Measurements from ENCODE around the gene MCF2L.

Gene MCF2L

GRCh38 chr13:113119166-113119821, 150.3 kb downstream of the MCF2L start:
- Histone ChIP-seq H3K4me3 (ENCODE audit: low read length) (no peak overlapping the region), H3K27me3 (ENCODE audit: control insufficient read depth, insufficient read depth, low read length) (no peaks in the 10 kb centered on the region), H3K9ac (ENCODE audit: low read length) (no peak overlapping the region), H3K27ac (ENCODE audit: low read length) (no peak overlapping the region), H3K36me3 (ENCODE audit: control insufficient read depth, low read depth, low read length) (no peaks in the 10 kb centered on the region), H3K4me1 (ENCODE audit: control insufficient read depth, low read depth, low read length) (peaks cover 7% of the 10 kb centered on the region), H3K9me3 (ENCODE audit: control insufficient read depth, low read depth, low read length) (no peaks in the 10 kb centered on the region)

- Histone ChIP-seq H3K36me3 (ENCODE audit: control insufficient read depth, low read depth, low read length) (no peaks in the 10 kb centered on the region), H3K9me3 (ENCODE audit: control insufficient read depth, low read depth, low read length) (no peaks in the 10 kb centered on the region), H3K9ac (ENCODE audit: low read length) (no peak overlapping the region), H3K4me1 (ENCODE audit: control insufficient read depth, low read depth, low read length) (peaks cover 7% of the 10 kb centered on the region), H3K27me3 (ENCODE audit: control insufficient read depth, insufficient read depth, low read length) (no peaks in the 10 kb centered on the region), H3K27ac (ENCODE audit: low read length) (no peak overlapping the region), H3K4me3 (ENCODE audit: low read length) (no peak overlapping the region)
Measured at GRCh38 chr13:113119822-113120189, 150.8 kb downstream of the MCF2L start.

GRCh38 chr13:113120300-113121182, 151.5 kb downstream of the MCF2L start:
- Histone ChIP-seq H3K36me3 (ENCODE audit: control insufficient read depth, low read depth, low read length) (no peaks in the 10 kb centered on the region), H3K9ac (ENCODE audit: low read length) (no peak overlapping the region), H3K27me3 (ENCODE audit: control insufficient read depth, insufficient read depth, low read length) (no peaks in the 10 kb centered on the region)

GRCh38 chr13:113121183-113121927, 152.3 kb downstream of the MCF2L start:
- no peaks in the 10 kb centered on the region for H3K9me3 ChIP-seq (ENCODE audit: control insufficient read depth, low read depth, low read length)
- no peaks in the 10 kb centered on the region for H3K27me3 ChIP-seq (ENCODE audit: control insufficient read depth, insufficient read depth, low read length)

More at GRCh38 chr13:113120300-113121182, 151.5 kb downstream of the MCF2L start:
- H3K9me3 ChIP-seq (ENCODE audit: control insufficient read depth, low read depth, low read length): no peaks in the 10 kb centered on the region
- no peak overlapping the region for H3K4me3 ChIP-seq (ENCODE audit: low read length)
- H3K27ac ChIP-seq (ENCODE audit: low read length): no peak overlapping the region
- H3K4me1 ChIP-seq (ENCODE audit: control insufficient read depth, low read depth, low read length): peaks cover 7% of the 10 kb centered on the region

GRCh38 chr13:113121928-113122471, 153.0 kb downstream of the MCF2L start:
- Histone ChIP-seq H3K4me1 (ENCODE audit: control insufficient read depth, low read depth, low read length) (peaks cover 7% of the 10 kb centered on the region), H3K4me3 (ENCODE audit: low read length) (no peak overlapping the region), H3K27me3 (ENCODE audit: control insufficient read depth, insufficient read depth, low read length) (no peaks in the 10 kb centered on the region), H3K9me3 (ENCODE audit: control insufficient read depth, low read depth, low read length) (no peaks in the 10 kb centered on the region), H3K9ac (ENCODE audit: low read length) (no peak overlapping the region), H3K27ac (ENCODE audit: low read length) (no peak overlapping the region), H3K36me3 (ENCODE audit: control insufficient read depth, low read depth, low read length) (no peaks in the 10 kb centered on the region)

More at GRCh38 chr13:113121183-113121927, 152.3 kb downstream of the MCF2L start:
- H3K9ac ChIP-seq (ENCODE audit: low read length): no peak overlapping the region
- H3K4me1 ChIP-seq (ENCODE audit: control insufficient read depth, low read depth, low read length): peaks cover 7% of the 10 kb centered on the region
- H3K36me3 ChIP-seq (ENCODE audit: control insufficient read depth, low read depth, low read length): no peaks in the 10 kb centered on the region
- H3K4me3 ChIP-seq (ENCODE audit: low read length): no peak overlapping the region
- no peak overlapping the region for H3K27ac ChIP-seq (ENCODE audit: low read length)

- Histone ChIP-seq H3K27me3 (ENCODE audit: control insufficient read depth, insufficient read depth, low read length) (no peaks in the 10 kb centered on the region), H3K36me3 (ENCODE audit: control insufficient read depth, low read depth, low read length) (no peaks in the 10 kb centered on the region), H3K9ac (ENCODE audit: low read length) (no peak within 1 kb of the TSS), H3K27ac (ENCODE audit: low read length) (no peak within 1 kb of the TSS), H3K4me1 (ENCODE audit: control insufficient read depth, low read depth, low read length) (peaks cover 7% of the 10 kb centered on the region), H3K4me3 (ENCODE audit: low read length) (no peak within 1 kb of the TSS), H3K9me3 (ENCODE audit: control insufficient read depth, low read depth, low read length) (no peaks in the 10 kb centered on the region)
Measured at GRCh38 chr13:113122550-113123225, 153.7 kb downstream of the MCF2L start, which contains the start of gene F10. Gene F10, plus strand, starts transcription at chr13:113122799. Its CDS starts 57 bp downstream, at chr13:113122856.

- H3K36me3 ChIP-seq (ENCODE audit: control insufficient read depth, low read depth, low read length): no peaks in the 10 kb centered on the region
- H3K27me3 ChIP-seq (ENCODE audit: control insufficient read depth, insufficient read depth, low read length): no peaks in the 10 kb centered on the region
- H3K9ac ChIP-seq (ENCODE audit: low read length): no peak overlapping the region
- H3K27ac ChIP-seq (ENCODE audit: low read length): no peak overlapping the region
- no peak overlapping the region for H3K4me3 ChIP-seq (ENCODE audit: low read length)
- H3K4me1 ChIP-seq (ENCODE audit: control insufficient read depth, low read depth, low read length): peaks cover 7% of the 10 kb centered on the region
- H3K9me3 ChIP-seq (ENCODE audit: control insufficient read depth, low read depth, low read length): no peaks in the 10 kb centered on the region
Measured at GRCh38 chr13:113123226-113124201, 154.5 kb downstream of the MCF2L start.

GRCh38 chr13:113124211-113124970, 155.4 kb downstream of the MCF2L start:
- H3K27me3 ChIP-seq (ENCODE audit: control insufficient read depth, insufficient read depth, low read length): no peaks in the 10 kb centered on the region
- no peak overlapping the region for H3K27ac ChIP-seq (ENCODE audit: low read length)
- no peaks in the 10 kb centered on the region for H3K36me3 ChIP-seq (ENCODE audit: control insufficient read depth, low read depth, low read length)
- H3K9me3 ChIP-seq (ENCODE audit: control insufficient read depth, low read depth, low read length): no peaks in the 10 kb centered on the region
- H3K4me1 ChIP-seq (ENCODE audit: control insufficient read depth, low read depth, low read length): peaks cover 7% of the 10 kb centered on the region
- H3K4me3 ChIP-seq (ENCODE audit: low read length): no peak overlapping the region
- H3K9ac ChIP-seq (ENCODE audit: low read length): no peak overlapping the region

GRCh38 chr13:113125506-113126264, 156.7 kb downstream of the MCF2L start:
- no peaks in the 10 kb centered on the region for H3K36me3 ChIP-seq (ENCODE audit: control insufficient read depth, low read depth, low read length)
- no peak overlapping the region for H3K27ac ChIP-seq (ENCODE audit: low read length)
- H3K27me3 ChIP-seq (ENCODE audit: control insufficient read depth, insufficient read depth, low read length): no peaks in the 10 kb centered on the region
- peaks cover 7% of the 10 kb centered on the region for H3K4me1 ChIP-seq (ENCODE audit: control insufficient read depth, low read depth, low read length)
- H3K4me3 ChIP-seq (ENCODE audit: low read length): no peak overlapping the region
- no peaks in the 10 kb centered on the region for H3K9me3 ChIP-seq (ENCODE audit: control insufficient read depth, low read depth, low read length)
- no peak overlapping the region for H3K9ac ChIP-seq (ENCODE audit: low read length)

Data from iPS-18a (cell line).